NCI-H1930 (cell line): Measurements from ENCODE around the gene SLC50A1.

Experiments
- DNase-seq, 2 experiments: peaks; one replicate each; lab custom pipeline; 2025; lab: John Stamatoyannopoulos, UW

Gene SLC50A1

DNA sequence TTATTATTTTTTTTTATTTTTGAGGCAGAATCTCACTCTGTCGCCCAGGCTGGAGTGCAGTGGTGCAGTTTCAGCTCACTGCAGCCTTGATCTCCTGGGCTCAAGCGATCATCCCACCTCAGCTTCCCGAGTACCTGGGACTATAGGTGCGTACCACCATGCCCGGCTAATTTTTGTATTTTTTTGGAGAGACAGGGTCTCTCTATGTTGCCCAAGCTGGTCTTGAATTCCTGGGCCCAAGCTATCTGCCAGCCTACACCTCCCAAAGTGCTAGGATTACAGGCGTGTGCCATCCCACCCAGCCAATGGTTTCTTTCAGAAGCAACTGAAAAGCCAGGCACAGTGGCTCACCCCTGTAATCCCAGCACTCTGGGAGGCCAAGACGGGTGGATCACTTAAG, 35.2 kb downstream of the SLC50A1 start:
- DNase-seq = no peak

DNA sequence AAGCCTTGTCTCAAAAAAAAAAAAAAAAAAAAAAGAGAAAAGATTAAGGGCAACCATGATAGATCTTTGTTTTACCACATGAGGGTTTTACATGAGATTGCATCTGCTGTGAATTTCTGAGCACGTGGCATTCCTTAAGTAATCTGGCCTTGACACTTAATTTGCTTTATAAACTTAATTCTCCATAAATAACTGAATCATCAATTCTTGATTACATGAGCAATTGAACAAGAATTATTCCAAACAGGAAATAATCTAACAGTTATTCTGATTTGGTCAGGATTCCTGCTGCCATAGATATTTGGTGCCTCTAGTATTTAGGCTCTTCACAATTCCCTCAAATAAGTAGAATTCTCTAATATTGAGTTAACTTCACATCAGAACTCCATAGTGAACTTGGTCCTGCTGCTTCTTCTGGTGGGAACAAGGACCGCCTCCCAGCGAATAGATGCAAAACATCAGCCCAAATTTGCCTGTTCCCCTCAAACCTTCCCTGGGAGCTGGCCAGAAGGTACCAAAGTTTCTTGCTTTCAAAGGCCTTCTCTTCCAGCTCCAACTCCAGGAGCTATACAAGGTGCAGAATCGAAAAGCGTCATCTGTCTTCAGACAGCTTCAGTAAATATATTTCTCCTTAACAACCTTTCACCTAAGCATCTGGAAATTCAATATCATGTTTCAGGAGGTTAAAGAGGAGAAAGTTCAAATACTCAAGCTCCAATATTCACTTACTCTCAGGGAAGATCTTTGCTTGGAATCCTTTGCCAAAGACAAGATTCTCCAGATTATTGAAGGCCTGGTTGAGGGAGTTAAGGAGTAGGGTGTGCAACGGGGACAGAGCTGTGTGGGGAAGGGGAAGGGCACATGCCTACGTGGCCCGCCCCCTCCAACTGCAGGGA, 36.4 kb downstream of the SLC50A1 start:
- no peak for DNase-seq

DNA sequence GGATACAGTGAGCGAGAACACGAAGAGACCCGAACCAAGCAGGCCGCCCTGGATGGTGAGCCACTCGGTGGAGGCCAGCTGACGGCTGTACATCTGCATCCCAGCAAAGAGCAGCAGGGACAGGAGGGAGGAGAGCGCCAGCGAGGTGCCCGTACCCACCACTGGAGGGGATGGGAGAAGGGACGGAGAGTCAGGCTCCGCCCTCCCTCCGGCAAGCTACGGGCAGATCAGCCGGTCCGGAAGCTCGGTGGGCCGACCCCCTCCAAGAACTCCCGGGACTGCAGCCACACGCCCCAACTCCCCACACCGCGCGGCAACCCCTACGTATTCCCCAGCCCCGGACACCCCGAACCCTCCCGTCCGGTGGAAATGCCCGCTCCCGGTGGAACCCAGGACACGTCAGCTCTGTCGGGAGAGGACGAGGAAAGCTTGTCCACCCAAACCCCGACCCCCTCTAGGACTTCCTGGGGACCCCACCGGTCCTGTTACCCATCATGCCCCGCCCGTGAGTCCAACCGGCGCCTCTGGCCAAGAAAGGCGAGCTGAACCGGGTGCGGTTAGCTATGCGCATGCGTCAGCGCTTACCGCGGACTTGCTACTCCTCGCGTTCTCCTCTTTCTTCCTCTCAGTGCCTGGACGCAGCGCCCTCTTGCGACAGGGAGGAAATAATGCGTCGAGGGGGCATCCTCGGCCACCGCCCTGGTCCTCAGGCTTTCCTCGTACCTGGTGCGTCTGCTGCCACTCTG, 37.3 kb downstream of the SLC50A1 start, which contains the start of gene KRTCAP2:
KRTCAP2 (minus strand) TSS at position 573 of the 746 bp plus-strand sequence; CDS start at position 493, 80 bp downstream.
- peak; percentile 94 to 95 for DNase-seq

DNA sequence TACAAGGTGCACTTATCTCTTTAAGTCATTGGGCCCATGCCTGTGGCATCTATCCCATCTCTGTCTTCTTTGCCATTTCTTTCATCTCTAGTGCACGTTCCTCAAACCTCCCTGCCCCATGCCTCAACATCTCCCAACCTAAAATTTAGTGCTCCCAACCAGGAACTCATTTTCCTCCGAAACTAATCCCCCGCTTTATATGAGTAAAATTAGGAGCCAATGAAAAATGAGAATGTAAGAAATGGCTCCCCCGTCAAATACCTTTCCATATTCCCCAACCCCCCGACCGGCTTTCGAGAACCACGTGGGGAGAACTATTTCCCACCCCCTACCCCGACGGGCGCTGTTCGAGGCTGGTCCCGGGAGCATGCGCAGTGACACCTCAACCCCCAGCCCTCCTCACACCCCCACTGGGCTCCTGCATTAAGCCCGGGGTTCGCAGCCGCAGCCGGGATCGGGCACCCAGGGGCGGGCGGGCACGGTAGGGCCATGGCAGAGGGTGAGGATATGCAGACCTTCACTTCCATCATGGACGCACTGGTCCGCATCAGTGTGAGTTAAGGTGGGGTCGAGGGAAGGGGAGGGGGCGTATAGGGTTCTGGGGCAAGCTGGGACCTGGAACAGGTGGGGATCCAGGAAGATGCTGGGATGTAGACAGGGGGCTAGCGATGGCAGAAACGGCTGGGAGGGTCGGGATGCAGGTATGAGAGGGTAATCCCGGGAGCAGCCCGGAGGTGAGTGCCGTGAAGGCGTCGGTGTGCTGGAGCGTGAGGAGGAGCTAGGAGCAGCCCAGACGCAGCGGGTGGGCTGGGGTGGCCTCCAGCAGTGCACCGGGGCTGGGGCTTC, 38.0 kb downstream of the SLC50A1 start, which contains the start of gene TRIM46:
TRIM46 (plus strand) TSS at position 372 of the 846 bp plus-strand sequence; CDS start at position 490, 118 bp downstream.
- DNase-seq = peak; percentile 61 to 74

DNA sequence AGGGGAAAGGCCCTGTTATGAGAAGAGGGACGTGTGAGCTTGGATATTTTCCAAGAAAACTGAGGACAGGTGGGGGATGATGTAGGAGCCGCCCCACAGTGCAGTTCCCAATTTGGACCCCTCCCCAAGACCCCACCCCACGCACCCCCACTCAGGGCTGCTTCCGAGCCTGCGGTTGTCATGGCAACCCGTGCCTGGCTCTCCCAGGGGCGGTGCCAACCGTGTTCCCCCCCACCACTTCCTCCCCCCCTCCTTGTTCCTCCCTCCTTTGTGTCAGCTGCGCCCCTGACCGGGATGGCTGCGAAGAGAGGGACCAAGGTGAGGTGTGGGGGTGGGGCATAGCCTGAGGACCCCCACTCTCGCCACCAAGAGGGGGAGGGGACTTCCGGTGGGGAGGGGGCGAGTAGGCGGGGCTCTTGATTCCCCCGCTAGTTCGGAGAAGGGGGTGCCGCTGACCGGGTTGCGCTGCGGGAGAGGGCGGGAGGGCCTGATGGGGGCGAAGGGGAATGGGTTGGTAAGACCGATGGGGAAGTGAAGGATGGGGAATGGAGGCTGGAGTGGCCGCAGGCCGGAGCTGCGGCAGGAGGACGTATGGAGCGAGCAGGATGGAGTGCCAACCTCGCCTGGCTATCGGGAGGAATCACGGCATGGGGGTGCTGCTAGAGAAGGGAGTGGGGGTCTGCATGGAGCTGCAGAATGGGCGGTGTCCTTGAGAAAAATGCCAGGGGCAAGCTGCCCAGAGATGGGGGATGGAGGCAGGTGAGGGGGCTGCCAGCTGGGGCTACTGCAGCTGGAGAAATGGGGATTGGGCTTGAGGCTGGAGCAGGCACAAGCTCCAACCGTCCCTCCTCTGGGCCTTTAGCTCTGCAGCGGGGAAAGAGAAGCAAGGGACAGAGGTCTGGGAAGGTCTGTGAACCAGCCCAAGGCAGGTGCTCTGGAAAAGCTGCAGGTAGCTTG, 39.0 kb downstream of the SLC50A1 start:
- DNase-seq = peak in 1 of 2 experiments; percentile 30

DNA sequence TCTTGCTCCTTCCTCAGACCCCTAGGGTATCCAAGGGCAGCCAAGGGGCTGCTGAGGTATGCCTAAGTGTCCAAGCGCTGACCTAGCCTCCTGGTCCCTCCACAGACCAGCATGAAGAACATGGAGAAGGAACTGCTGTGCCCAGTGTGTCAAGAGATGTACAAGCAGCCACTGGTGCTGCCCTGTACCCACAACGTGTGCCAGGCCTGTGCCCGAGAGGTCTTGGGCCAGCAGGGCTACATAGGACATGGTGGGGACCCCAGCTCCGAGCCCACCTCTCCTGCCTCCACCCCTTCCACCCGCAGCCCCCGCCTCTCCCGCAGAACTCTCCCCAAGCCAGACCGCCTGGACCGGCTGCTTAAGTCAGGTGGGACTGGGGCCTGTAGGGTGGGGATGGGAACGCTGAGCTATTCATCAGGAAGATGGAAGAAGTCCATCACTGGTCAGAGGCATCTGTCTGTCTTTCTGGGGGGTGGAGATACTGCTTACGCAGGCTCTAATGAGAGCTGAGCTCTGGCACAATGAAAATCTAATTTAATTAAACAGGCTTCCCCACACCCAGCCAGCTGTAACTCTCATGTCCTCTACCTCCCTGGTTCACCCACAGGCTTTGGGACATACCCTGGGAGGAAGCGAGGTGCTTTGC, 39.8 kb downstream of the SLC50A1 start:
- DNase-seq = no peak

DNA sequence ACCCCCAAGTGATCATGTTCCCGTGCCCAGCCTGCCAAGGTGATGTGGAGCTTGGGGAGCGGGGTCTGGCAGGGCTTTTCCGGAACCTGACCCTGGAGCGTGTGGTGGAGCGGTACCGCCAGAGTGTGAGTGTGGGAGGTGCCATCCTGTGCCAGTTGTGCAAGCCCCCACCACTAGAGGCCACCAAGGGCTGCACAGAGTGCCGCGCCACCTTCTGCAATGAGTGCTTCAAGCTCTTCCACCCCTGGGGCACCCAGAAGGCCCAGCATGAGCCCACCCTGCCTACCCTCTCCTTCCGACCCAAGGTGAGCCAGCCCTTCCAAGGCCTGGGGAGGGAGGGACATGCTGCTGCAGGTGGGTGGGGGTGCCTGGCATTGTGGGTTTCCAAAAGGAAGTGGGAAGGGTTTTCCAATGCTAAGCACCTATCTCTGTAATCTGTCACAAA, 40.3 kb downstream of the SLC50A1 start:
- DNase-seq = no peak

DNA sequence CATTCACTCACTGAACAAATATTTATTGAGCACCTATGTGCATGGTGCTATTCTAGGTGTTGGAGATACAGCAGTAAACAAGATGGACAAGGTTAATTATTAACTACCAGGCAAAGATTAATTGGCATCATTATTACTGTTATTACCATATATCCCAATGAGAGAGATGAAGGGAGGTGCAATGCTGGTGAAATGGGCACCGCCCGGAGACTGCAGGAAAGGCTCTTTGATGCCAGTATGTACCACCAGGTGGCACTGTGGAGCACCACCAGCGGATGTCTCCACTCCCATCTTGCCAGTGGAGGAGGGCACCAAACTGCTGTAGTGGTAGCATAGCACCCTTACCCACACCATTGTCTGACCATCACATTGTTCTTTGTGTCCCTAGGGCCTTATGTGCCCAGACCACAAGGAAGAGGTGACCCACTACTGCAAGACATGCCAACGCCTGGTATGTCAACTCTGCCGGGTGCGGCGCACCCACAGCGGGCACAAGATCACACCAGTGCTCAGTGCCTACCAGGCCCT, 41.0 kb downstream of the SLC50A1 start:
- peak; percentile 17 to 74 for DNase-seq

DNA sequence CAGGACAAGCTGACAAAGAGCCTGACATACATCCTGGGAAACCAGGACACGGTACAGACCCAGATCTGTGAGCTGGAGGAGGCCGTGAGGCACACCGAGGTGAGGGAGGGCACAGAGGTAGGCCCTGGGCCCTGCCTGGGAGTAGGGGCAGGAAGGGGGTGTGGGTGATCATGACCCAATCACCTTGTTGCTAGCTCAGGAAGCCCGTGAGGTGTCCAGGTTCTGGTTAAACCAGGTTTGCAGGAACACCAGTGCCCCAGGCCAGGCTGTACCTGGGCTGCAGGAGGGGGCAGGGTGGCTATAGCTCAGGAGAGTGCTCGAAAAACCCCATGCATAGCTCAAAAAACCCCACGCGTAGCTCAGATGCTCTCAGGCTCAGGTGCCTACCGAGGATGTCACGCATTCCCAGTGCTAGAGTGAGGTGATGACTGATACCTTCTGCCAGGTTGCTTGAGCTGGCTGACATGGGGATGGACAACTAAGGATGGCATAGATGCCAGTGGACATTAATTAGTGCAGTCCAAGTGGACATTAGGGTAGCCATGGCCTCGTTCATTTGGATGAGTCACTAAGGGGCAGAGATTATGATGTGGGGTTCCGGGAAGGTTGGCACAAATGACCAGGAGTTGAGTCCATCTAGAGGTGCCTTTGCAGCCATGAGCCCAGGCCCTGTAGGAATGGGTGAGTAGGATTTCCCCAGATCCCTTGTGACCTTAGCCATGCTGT, 41.7 kb downstream of the SLC50A1 start:
- DNase-seq = no peak

DNA sequence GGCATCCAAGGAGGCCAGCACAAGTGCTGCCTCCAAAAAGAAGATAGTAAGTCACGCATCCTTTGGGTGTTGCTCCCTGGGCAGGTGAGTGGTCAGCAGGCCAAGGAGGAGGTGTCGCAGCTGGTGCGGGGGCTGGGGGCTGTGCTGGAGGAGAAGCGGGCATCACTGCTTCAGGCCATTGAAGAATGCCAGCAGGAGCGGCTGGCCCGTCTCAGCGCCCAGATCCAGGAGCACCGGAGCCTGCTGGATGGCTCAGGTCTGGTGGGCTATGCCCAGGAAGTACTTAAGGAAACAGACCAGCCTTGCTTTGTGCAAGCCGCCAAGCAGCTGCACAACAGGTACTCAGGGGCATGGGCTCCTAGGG, 42.2 kb downstream of the SLC50A1 start:
- DNase-seq = no peak

DNA sequence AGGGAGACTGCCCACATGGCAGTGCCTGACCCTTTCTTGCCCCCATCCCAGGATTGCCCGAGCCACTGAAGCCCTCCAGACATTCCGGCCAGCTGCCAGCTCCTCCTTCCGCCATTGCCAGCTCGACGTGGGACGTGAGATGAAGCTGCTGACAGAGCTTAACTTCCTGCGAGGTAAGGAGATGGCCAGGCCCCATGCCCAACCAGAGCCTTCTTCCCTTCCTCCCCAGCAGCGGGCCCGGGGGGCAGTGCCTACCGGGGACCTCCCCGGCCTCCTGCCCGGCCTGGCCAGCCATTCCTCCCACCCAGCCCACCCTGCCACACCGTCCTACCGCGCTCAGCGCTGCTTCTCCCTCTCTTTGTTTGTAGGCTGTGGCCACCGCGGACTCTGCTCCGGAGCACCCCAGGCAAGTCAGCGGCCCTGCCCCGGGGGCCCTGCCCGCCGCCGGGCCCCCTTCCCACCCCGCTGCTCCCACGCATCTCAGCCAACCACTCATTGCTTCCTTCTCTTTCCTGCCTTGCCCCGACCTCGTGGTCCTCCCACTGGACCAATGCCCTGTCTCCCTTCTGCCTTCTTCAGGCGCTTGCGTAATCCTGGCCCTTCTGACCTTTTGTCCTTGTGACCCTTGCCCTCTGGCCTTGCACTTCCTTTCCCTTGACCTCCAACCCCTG, 42.9 kb downstream of the SLC50A1 start:
- no peak for DNase-seq

DNA sequence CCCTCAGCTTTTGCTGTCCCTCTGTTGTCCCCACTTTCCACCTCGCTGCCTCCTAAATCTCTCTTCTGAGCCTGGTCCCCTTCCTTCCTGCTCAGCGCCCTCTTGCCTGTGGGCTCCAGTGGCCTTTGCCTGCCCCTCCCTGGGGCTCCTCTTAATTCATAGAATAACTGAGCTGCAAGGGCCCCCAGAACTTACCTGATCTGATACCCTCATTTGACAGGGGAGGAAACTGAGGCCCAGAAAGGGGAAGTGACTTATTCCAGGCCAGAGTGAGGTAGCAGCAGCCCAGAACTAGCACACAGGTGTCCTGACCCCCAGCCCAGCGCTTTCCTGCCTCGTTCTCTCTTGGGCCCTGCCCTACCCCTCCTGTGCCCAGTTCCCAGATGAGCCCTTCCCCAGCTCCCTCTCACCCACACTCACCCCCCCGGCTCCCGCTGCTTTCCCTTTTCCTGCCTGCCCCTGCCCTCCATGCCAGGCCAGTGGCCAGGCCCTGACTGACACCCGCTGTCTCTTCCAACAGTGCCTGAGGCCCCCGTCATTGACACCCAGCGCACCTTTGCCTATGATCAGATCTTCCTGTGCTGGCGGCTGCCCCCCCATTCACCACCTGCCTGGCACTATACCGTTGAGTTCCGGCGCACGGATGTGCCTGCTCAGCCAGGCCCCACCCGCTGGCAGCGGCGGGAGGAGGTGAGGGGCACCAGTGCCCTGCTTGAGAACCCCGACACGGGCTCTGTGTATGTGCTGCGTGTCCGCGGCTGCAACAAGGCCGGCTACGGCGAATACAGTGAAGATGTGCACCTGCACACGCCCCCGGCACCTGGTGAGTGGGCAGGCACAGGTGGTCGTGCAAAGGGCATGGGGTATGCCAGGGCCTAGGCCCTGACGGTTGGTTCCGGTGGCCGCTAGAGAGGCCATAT, 43.7 kb downstream of the SLC50A1 start:
- DNase-seq = no peak

DNA sequence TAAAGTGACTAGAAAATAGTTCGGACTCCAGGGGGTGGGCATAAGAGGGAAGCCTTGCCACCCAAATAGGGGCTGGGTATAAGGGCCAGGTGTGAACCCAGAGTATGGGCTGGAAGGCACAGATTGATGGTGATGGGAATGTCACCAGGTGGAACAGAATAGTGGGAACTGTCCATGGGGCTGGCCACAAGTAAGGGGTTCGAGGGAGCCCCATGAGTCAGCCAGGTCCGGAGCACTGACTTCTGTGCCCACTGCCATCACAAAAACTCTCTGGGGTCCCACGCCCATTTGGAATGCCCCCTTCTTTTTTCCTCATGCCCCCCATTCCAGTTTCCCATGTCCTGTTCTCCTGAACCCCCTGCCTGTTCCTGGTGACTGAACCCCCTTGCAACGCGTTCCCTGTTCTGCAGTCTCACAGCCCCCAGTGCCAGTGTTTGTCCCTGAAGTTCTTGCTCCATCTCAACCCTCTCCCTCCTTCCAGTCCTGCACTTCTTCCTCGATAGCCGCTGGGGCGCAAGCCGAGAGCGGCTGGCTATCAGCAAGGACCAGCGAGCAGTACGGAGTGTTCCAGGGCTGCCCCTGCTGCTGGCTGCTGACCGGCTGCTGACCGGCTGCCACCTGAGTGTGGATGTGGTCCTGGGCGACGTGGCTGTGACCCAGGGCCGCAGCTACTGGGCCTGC, 45.9 kb downstream of the SLC50A1 start:
- DNase-seq = no peak

DNA sequence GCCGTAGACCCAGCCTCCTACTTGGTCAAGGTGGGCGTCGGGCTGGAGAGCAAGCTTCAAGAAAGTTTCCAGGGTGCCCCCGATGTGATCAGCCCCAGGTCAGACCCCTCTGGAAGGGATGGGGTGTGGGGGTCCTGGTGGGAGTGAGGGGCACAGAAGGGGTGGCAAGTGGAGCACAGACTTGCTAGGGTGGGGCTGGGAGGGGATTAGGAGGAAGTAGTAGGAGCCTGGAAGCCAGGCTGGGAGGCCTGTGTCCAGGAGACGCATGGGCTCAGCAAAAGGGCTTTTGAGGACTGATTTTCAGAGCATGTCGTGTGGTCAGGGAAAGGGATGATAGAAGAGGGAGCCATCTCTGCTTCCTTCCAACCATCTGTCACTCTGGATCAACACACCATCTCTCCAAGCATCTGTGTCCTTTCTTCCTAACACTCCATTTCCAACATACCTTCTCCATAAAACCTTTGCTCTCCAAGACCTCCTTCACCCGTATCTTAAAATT, 46.4 kb downstream of the SLC50A1 start:
- DNase-seq = no peak

DNA sequence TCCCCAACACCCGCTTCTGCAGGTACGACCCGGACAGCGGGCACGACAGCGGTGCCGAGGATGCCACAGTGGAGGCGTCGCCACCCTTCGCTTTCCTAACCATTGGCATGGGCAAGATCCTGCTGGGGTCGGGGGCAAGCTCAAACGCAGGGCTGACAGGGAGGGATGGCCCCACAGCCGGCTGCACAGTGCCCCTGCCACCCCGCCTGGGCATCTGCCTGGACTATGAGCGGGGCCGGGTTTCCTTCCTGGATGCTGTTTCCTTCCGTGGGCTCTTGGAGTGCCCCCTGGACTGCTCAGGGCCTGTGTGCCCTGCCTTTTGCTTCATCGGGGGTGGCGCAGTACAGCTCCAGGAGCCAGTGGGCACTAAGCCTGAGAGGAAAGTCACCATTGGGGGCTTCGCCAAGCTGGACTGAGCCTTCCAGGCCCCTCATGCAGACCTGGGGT, 48.1 kb downstream of the SLC50A1 start:
- no peak for DNase-seq

DNA sequence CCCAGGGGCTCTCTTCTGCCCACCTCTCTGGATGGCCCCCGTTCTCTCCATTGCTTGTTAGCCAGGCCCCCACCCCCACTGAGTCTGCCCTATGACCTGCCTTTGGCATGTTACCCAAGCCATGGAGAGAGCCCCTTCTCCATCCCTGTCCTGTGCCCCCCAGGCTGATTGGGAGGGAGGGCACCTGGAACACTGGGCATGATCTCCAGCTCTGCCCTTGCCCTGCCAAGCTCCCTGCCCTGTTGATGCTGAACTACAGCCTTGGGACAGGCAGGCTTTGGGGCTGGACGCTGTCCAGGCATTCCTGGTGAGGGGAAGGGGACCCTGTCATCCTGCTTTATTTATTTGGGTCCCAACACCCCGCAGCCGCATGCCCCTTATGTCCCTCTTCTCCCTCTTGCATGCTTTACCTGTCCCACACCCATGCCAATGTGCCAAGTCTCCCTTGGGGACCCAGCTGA, 48.7 kb downstream of the SLC50A1 start:
- DNase-seq = no peak
